Aorta (tissue), 5 donors: Measurements from ENCODE around the gene ARHGEF3. TPM values are rescaled to one million over a fixed set of nuclear protein-coding genes. Genes with fewer than 3 reads are reported as not detected.

ENCODE experiments used
- ATAC-seq: fragments of 200-7000 bp; cut with Tn5 transposase; one replicate; pipeline ENCODE4 v1.9.1; 2022; ENCODE audit warnings: moderate library complexity; ENCODE audit not compliant: low FRiP score
- DNase-seq, 2 donors: peaks; one replicate each; pipeline ENCODE4 v3.0.0-alpha.2; 2020
- H3K27ac ChIP-seq, 2 donors: one replicate each; pipeline ENCODE4 v1.5.1; 2013; ENCODE audit warnings: low read length in 2 of 2, mild to moderate bottlenecking in 2 of 2, moderate library complexity in 2 of 2, control low read depth in 1 of 2, inconsistent platforms in 1 of 2, low read depth in 1 of 2
- H3K27me3 ChIP-seq, 2 donors: one replicate each; pipeline ENCODE4 v1.6.1; 2013; ENCODE audit warnings: control low read depth in 1 of 2, low read length in 1 of 2, mild to moderate bottlenecking in 1 of 2, moderate library complexity in 1 of 2; ENCODE audit not compliant: insufficient read depth in 2 of 2, control insufficient read depth in 1 of 2
- H3K36me3 ChIP-seq, 2 donors: one replicate each; pipeline ENCODE4 v1.6.1; 2013; ENCODE audit warnings: control low read depth in 1 of 2, low read length in 1 of 2, mild to moderate bottlenecking in 1 of 2; ENCODE audit not compliant: insufficient read depth in 2 of 2, control insufficient read depth in 1 of 2
- H3K4me1 ChIP-seq, 2 donors: one replicate each; pipeline ENCODE4 v1.6.1; 2013; ENCODE audit warnings: low read length in 2 of 2, control low read depth in 1 of 2, mild to moderate bottlenecking in 1 of 2, moderate library complexity in 1 of 2; ENCODE audit not compliant: insufficient read depth in 2 of 2, control insufficient read depth in 1 of 2
- H3K4me3 ChIP-seq, 2 donors: one replicate each; pipeline ENCODE4 v1.5.1; 2013; ENCODE audit warnings: low read length in 2 of 2, control low read depth in 1 of 2, mild to moderate bottlenecking in 1 of 2
- H3K9me3 ChIP-seq: one replicate; pipeline ENCODE4 v1.6.1; 2013; ENCODE audit warnings: mild to moderate bottlenecking, low read length; ENCODE audit not compliant: control insufficient read depth
- WGBS, 2 donors: extraction: QIAGEN DNeasy Blood & Tissue Kit; methylation state at CpG; one replicate each; pipeline ENCODE4 v1.1.7; 2013; 5-methylcytosine and 5-hydroxymethylcytosine counted together
- intact Hi-C, 2 donors: fragments of 100-400 bp; cut with DNase I; formaldehyde crosslinking; loops; one replicate each; pipeline versions ENCODE4 v1.14.2 to v1.15.0; 2022
- polyA plus RNA-seq, 2 donors: library from polyadenylated mRNA; stranded (reverse); fragments of 200-250 nt; gene quantifications; one replicate each; pipeline ENCODE4 v1.2.3, GENCODE V29; 2013
- total RNA-seq, 2 donors: library from RNA; stranded (reverse); fragmentation: NEBNext Ultra II Directional; extraction: Animal tissue kit (Norgen Biotek cat#: 25700); gene quantifications; one replicate each; pipeline ENCODE4 v1.2.1, GENCODE V29; 2021
- donor health status: healthy with polysubstance abuse.
- donor health status: Bipolar disorder and iron deficiency.
- donor health status: DM: no; HTN: no; CAD: no.
- donor health status: DM: no; HTN: no; CAD: no.
- donor health status: DM: yes; HTN: yes; CAD: no.

ARHGEF3 gene
- total and polyA plus RNA-seq, 4 donors, result 1.6 to 41.6 (median 9.9) TPM

GRCh38 chr3:56825567-56826438 lies 24.1 kb upstream of the ARHGEF3 start:
- Histone ChIP-seq H3K27me3 (no peaks in the 10 kb centered on the region), H3K9me3 (no peaks in the 10 kb centered on the region), H3K4me3 (no peak overlapping the region), H3K27ac (no peak overlapping the region), H3K4me1 (no peaks in the 10 kb centered on the region), H3K36me3 (no peaks in the 10 kb centered on the region)
- ATAC-seq, result no peak
- WGBS, 2 donors, result 37 to 57% methylated on average over 4 of the region's 4 CpGs
- no peak for DNase-seq
- intact Hi-C loops, result no loop called here

- H3K36me3 ChIP-seq, result no peaks in the 10 kb centered on the region
- peaks cover 0 to 2% of the 10 kb centered on the region in 2 donors for H3K27me3 ChIP-seq
- H3K9me3 ChIP-seq, result no peaks in the 10 kb centered on the region
- DNase-seq, result no peak
- ATAC-seq, result no peak
- WGBS, 2 donors, result 36 to 40% methylated on average over 4 of the region's 4 CpGs
- H3K4me3 ChIP-seq, result no peak overlapping the region
- intact Hi-C loops, result no loop called here
- H3K27ac ChIP-seq, result no peak overlapping the region
- H3K4me1 ChIP-seq, result no peaks in the 10 kb centered on the region
Observed at GRCh38 chr3:56823984-56824703, 22.4 kb upstream of the ARHGEF3 start.

GRCh38 chr3:56823421-56823926 lies 21.7 kb upstream of the ARHGEF3 start:
- Histone ChIP-seq H3K27me3 (peaks cover 0 to 2% of the 10 kb centered on the region in 2 donors), H3K36me3 (no peaks in the 10 kb centered on the region), H3K27ac (no peak overlapping the region), H3K9me3 (no peaks in the 10 kb centered on the region), H3K4me1 (no peaks in the 10 kb centered on the region), H3K4me3 (no peak overlapping the region)
- intact Hi-C loops, result no loop called here
- ATAC-seq, result no peak
- no peak for DNase-seq

- no peaks in the 10 kb centered on the region for H3K36me3 ChIP-seq
- no peak overlapping the region for H3K27ac ChIP-seq
- no peak for DNase-seq
- no peaks in the 10 kb centered on the region for H3K4me1 ChIP-seq
- intact Hi-C loops, result no loop called here
- no peak overlapping the region for H3K4me3 ChIP-seq
- no peak for ATAC-seq
- no peaks in the 10 kb centered on the region for H3K9me3 ChIP-seq
- H3K27me3 ChIP-seq, result peaks cover 0 to 2% of the 10 kb centered on the region in 2 donors
- WGBS, 2 donors, result 89 to 93% methylated on average over 7 of the region's 7 CpGs
Observed at GRCh38 chr3:56822501-56822900, 20.8 kb upstream of the ARHGEF3 start.

GRCh38 chr3:56819016-56819809 lies 17.5 kb upstream of the ARHGEF3 start:
- Histone ChIP-seq H3K27me3 (peaks cover 0 to 2% of the 10 kb centered on the region in 2 donors), H3K9me3 (no peaks in the 10 kb centered on the region), H3K27ac (no peak overlapping the region), H3K4me3 (no peak overlapping the region), H3K4me1 (no peaks in the 10 kb centered on the region), H3K36me3 (no peaks in the 10 kb centered on the region)
- WGBS, 2 donors, result 87 to 91% methylated on average over 2 of the region's 2 CpGs
- intact Hi-C loops, result no loop called here
- DNase-seq (no peak), ATAC-seq (no peak)

GRCh38 chr3:56818156-56818985 lies 16.6 kb upstream of the ARHGEF3 start:
- no peaks in the 10 kb centered on the region for H3K4me1 ChIP-seq
- H3K9me3 ChIP-seq, result no peaks in the 10 kb centered on the region
- no peak for ATAC-seq
- 71 to 77% methylated on average over 6 of the region's 6 CpGs for WGBS, 2 donors
- no peaks in the 10 kb centered on the region for H3K36me3 ChIP-seq
- H3K4me3 ChIP-seq, result no peak overlapping the region
- no peak for DNase-seq
- H3K27me3 ChIP-seq, result peaks cover 0 to 2% of the 10 kb centered on the region in 2 donors
- intact Hi-C loops, result no loop called here
- H3K27ac ChIP-seq, result no peak overlapping the region

GRCh38 chr3:56817646-56818045 lies 15.9 kb upstream of the ARHGEF3 start:
- intact Hi-C loops, result no loop called here
- H3K27me3 ChIP-seq, result peaks cover 0 to 2% of the 10 kb centered on the region in 2 donors
- no peaks in the 10 kb centered on the region for H3K9me3 ChIP-seq
- no peaks in the 10 kb centered on the region for H3K36me3 ChIP-seq
- DNase-seq, result no peak
- H3K4me1 ChIP-seq, result no peaks in the 10 kb centered on the region
- no peak for ATAC-seq
- no peak overlapping the region for H3K4me3 ChIP-seq
- no peak overlapping the region for H3K27ac ChIP-seq
- WGBS, 2 donors, result 89 to 92% methylated on average over 4 of the region's 4 CpGs

GRCh38 chr3:56816061-56816460 lies 14.3 kb upstream of the ARHGEF3 start:
- intact Hi-C loops, result no loop called here

More at GRCh38 chr3:56816061-56816460, 14.3 kb upstream of the ARHGEF3 start:
- DNase-seq, result no peak
- Histone ChIP-seq H3K4me1 (no peaks in the 10 kb centered on the region), H3K36me3 (no peaks in the 10 kb centered on the region), H3K9me3 (no peaks in the 10 kb centered on the region), H3K4me3 (no peak overlapping the region), H3K27me3 (peaks cover 0 to 2% of the 10 kb centered on the region in 2 donors), H3K27ac (no peak overlapping the region)
- no peak for ATAC-seq
